HG03565 (cell line): ENCODE measurements around the gene CRACR2B.

Source experiments
- ATAC-seq: cut with Tn5 transposase; IDR thresholded peaks from one replicate; pipeline ENCODE4 v1.9.1; 2021; ENCODE audit warnings: mild to moderate bottlenecking, moderate library complexity; ENCODE audit not compliant: unreplicated experiment

Gene CRACR2B

DNA sequence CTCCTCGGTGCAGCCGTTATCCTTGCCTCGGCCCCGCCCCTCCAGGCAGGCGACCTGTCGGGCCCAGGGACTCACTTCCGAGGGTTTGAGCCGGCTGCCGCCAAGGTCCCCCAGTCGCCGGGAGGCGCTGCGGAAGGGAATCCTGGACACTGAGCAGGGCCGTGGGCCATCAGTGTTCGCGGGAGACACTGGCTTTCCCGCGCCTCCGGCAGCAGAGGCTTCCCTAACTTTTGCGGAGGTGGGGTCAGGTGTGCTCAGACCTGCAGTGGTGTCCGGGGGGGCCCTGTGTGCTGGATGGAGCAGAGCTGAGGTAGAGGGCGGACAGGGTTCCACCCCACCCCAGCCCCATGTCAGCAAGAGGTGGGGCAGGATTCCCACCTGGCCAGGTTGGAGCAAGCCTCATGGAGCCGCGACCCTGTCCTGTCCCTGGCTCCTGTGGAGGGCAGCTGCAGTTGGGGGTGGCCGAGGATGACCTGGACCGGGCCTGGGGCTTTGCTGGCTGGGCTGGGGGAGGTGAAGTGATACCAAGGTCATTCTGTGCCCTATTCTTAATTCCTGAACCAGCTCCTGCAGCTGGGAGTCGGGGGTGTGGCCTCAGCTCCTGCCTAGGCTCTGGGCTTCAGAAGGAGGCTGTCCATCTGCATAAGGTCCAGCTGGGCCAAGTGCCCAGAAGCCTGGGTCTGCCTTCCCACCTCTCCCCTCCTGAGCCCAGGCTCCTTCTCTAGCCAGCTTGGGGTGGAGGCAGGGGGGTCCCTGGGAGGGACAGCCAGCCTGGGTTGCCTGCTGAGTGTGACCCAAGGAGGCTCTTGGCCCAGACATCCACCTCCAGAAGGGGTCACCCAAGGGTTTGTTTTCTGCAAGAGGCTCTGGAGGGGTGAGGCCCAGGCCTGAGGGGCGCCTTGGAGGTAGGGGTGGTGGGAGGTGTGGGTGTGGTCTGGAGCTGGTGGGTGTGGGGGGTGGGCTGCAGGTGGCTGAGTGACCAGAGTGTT is 23.4 kb downstream of the CRACR2B start:
- no peak for ATAC-seq

- no peak for ATAC-seq
These were observed 25.0 kb downstream of the CRACR2B start for GRCh38 chr11:852762-853161.

DNA sequence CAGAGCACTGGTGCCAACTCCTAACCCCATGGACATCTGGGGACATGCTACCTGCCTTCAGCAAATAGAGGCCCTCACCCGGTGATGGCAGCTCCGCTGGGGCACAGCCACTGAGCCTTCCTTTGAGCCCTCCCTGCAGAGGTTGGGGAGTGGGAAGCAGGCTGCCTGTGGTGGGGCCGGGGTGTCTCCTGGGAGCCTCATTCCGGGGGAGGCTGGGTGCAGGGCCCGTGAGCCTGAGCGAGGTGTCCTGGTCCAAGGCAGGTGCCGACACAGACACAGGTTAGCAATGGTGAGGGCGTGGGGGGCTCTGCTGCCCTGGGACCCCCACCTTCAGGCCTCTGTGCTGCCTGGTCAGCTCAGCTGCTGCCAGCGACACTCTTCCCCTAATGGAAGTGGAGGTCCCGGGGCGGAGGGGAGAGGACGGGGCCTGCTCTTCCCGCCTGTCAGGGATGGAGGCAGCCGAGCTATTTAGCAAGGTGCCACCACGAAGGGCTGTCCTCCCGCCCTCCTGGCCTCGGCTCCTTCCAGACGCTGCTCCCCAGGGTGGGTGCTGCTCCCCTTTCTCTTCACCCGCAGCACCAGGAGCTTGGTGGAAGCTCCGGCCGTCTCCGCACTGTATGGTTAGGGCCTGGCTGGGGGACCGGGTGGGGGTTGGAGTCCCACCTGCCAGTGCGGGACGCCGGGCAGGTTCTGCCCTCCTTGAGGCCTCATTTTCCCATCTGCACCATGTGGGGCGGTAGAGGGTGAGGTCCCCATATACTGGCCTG is 26.1 kb downstream of the CRACR2B start:
- no peak for ATAC-seq

DNA sequence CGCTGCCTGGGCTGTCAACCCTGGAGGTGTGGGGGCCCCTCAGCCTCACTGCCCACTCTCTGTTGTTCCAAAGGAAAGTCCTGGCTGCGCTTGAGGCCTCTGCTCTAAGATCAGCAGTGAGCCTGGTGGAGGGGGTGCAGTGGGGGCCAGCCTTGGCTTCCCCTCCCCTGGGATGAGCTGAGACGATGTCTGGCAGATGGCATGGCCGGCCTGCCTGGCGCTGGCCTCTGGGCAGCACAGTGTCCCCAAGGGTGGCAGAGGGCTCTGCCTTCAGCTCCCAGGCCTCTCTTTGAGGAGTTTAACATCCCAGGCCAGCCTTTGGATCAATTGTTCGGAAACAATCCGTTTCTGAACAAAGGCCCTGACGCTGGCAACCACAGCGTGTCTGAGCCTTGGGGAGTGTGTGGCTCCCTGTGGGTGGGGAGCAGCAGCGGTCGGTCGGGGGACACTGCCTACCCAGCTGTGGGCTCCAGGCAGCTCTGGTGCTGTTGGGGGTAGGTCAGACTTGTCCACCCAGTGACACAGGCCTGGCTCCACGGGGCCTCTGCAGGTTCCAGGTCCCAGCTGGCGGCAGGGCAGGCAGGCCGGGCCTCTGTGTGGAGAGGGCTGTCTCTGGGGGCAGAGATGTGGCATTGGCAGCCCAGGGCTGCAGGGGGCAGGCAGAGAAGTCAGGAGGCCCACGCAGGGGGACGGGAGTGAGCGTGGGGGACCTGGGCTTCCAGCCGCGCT is 27.0 kb downstream of the CRACR2B start:
- no peak for ATAC-seq

DNA sequence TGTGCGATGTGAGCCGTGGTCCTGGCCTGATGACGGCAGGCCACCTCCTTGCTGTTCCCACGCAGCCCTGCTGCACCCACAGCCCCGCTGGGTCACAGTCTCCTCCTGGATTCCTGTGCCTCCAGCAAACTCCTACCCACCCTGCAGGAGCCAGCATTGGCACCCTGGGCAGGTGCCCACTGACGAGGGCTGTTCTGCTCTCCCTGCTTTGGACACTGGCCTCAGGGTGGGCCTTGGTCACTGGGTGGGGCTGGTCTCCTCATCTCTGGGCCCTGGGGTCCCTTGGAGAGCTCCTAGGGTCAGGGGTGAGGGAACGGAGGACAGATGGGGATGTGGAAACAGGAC is 27.6 kb downstream of the CRACR2B start:
- ATAC-seq, result no peak

- no peak for ATAC-seq
These were observed 28.1 kb downstream of the CRACR2B start for GRCh38 chr11:855796-856195.

- no peak for ATAC-seq
These were observed 28.7 kb downstream of the CRACR2B start for GRCh38 chr11:856397-856796.

DNA sequence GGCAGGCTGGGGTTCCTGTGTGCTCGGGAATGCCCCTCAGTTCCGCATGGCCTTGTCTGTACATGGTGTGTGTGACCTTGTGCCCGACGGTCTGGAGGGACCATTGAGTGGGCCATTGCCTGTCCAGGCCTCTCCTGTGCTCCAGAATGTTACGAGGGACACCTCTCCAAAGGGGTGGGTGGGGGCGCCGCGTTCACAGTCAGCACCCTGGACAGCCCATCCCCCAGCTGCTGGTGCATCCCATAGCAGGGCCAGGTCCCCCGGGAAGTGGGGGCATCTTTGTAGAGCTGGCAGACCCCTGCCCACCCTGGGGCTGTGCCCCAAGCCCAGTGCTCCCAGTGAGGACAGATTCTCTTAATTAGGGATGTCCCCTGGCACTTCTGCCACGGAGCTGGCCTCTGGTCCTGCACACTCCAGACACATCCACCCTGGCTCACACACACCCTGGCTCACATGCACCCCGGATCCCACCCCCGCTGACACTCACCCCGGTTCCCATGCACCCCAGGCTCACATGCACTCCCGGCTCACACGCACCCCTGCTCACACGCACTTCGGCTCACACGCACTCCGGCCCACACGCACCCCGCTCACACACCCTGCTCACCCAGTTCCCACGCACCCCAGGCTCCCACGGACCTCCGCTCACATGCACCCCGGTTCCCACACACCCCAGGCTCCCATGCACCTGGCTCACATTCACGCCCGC is 30.5 kb downstream of the CRACR2B start:
- ATAC-seq, result no peak

GRCh38 chr11:858762-859339 is 31.1 kb downstream of the CRACR2B start:
- no peak for ATAC-seq

GRCh38 chr11:859394-860131 is 31.8 kb downstream of the CRACR2B start:
- no peak for ATAC-seq

- ATAC-seq, result no peak
These were observed 32.8 kb downstream of the CRACR2B start for GRCh38 chr11:860234-861104.

DNA sequence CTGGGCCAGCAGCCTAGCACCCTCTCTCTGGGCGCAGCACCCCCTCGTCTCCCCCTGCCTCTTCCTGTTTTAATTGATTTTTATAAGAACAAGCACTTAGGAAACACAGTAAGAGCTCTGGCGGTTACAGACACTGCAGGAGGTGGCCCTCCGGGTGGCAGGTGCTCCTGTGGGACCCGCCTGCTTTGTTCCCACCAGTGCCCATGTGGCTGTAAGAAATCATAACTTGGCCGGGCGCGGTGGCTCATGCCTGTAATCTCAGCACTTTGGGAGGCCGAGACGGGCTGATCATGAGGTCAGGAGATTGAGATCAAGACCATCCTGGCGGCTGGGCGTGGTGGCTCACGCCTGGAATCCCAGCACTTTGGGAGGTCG is 33.4 kb downstream of the CRACR2B start:
- no peak for ATAC-seq

DNA sequence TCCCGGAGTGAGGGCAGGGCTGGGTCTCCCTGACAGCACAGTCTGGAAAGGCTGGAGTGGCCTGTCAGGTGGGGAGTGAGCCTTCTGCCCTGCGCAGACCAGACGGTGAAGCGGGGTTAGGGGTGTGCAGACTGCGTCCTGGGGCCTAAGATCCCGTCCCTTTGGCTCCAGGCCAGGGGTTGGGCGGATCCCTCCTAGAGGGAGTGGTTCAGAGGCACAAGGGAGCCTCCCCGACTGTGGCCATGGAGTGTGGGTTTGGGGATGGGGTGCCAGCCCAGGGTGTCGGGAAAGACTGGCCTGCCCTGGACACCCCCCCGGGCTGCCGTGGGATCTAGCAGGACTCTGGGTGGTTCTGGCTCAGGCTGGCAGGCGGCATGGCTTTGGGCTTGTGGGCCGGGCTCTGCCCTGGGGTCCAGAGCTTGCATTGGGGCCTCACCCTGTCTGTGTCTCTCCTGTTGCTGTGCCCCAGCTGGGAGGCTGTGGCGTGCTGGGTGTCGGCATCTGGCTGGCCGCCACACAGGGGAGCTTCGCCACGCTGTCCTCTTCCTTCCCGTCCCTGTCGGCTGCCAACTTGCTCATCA is 34.5 kb downstream of the CRACR2B start:
- no peak for ATAC-seq

DNA sequence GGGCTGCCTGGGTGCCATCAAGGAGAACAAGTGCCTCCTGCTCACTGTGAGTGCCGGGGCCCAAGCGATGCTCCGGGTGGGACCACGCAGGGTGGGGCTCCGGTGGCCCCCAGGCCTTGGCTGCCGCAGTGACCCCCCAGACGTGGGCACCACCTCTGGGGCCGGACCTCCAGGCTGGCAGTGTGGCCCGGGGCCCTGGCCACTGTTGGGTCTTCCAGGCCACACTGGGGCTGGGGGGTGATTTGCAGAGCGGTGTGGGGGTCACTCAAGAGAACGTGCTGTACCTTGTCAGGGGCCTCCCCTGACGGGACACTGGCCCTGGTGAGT is 34.9 kb downstream of the CRACR2B start:
- ATAC-seq, result no peak

- ATAC-seq, result no peak
These were observed 35.5 kb downstream of the CRACR2B start for GRCh38 chr11:863023-863909.

DNA sequence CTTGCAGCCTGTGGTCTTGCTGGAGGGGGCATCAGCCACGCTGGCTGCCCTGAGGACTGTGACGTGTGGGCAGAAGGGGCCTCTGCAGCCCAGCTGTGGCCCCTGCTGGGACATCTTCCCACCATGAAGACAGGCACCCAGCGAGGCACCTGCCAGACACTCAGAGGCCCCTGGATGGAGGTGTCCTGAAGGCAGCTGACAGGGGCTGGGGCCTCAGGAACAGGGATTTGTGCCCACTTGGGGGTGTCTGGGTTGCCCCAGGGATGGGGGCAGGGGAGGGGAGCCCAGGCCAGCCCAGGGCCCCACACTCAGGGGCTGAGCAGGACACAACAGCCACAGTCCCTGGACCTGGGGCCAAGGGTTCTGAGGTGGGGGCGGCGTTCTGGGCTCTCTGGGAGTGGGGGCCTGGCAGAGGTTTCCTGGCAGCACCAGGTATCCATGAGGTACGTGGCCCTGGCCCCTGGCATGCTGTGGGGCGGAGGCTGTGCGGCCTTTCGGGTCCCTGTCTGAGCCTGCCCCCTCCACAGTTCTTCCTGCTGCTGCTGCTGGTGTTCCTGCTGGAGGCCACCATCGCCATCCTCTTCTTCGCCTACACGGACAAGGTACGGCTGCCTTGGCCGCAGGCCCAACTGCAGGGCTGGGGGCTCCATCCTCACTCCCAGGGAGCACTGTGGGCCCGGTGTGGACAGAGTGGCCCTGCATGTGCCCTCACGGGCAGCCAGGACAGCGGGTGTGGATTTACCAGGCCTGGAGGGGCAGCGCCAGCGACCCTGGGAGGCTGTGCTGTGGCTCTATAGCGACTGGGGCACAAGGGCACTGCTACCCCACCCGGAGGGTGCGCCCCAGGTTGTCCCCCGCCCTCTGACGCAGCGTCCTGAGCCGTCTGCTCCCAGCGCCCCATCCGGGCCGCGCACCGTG is 36.5 kb downstream of the CRACR2B start:
- ATAC-seq, result no peak

GRCh38 chr11:864898-865297 is 37.2 kb downstream of the CRACR2B start:
- ATAC-seq, result no peak
